ENCODE results near the gene TSPAN5. TPM values are rescaled to one million over a fixed set of nuclear protein-coding genes. Genes with fewer than 3 reads are reported as not detected.
A peak's percentile ranks its signal among the peaks of the same experiment; 100 is the strongest.

The TSPAN5 gene
- total and polyA plus RNA-seq, 7 experiments from 2014 or later = 3.3 to 31.6 (median 7.8) TPM

GRCh38 chr4:98656886-98657285 lies 1.5 kb downstream of the TSPAN5 start:
- intact Hi-C loops (cut with micrococcal nuclease) = loop anchor here (1.0 to 5.0 kb wide), 2 partner anchors 50 to 210 kb away; no protein-coding TSS in a partner anchor
- Mint-ChIP-seq H3K4me3 (peak overlapping the region; percentile 85 to 99 (median 91)), H3K9me3 (peaks cover 0 to 3% (median 0%) of the 10 kb centered on the region in 11 donors), H3K27ac (peak overlapping the region in 6 of 9 donors; percentile 36 to 83 (median 50)), H3K4me1 (peaks cover 46 to 78% (median 71%) of the 10 kb centered on the region in 7 donors), H3K27me3 (no peaks in the 10 kb centered on the region), H3K36me3 (peaks cover 0 to 23% (median 0%) of the 10 kb centered on the region in 5 donors)
- no peaks in the 10 kb centered on the region for H3K27me3 ChIP-seq (ENCODE audit: control insufficient read depth in 2 of 2, insufficient read depth in 2 of 2, low read length in 2 of 2)
- peak overlapping the region; percentile 61 for H3K4me3 ChIP-seq (ENCODE audit: low read length)
- POLR2A ChIA-PET = interaction anchor here (1.2 to 1.9 kb wide), 2 partner anchors 9 to 15 kb away, joined by 3 to 5 read pairs; no protein-coding TSS in a partner anchor
- no peaks in the 10 kb centered on the region for H3K36me3 ChIP-seq (ENCODE audit: control insufficient read depth in 2 of 3, insufficient read depth in 3 of 3, low read length in 3 of 3)
- no peaks in the 10 kb centered on the region for H3K9me3 ChIP-seq (ENCODE audit: control insufficient read depth in 2 of 3, low read length in 3 of 3)
- DNase-seq = no peak
- CTCF ChIA-PET = interaction anchor here (1.6 kb wide), 1 partner anchor 11 kb away, joined by 3 read pairs; no protein-coding TSS in a partner anchor
- ATAC-seq = no peak
- H3K4me1 ChIP-seq (ENCODE audit: control insufficient read depth in 2 of 2, insufficient read depth in 2 of 2, low read length in 2 of 2) = peaks cover 22 to 24% of the 10 kb centered on the region in 2 donors
- H3K27ac ChIP-seq (ENCODE audit: low read depth, low read length) = no peak overlapping the region

DNA sequence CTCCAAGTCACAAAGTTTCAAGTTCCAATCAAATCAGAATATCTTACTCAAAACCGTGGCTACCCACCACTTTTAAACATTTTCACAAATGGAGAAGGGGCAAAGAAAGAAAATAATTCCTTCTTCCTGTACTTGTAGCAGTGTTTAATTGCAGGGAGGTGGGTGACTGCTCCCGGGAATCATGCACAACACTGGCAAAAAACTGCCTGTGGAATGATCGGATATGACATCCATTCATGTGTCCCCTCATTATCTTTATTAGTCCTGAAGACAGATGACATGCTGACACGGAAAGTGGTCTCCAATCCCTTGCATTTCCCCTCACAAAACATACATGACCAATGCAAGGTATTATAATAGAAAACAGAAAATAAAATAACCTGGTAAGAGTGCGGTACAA lies 2.0 kb downstream of the TSPAN5 start:
- DNase-seq (no peak), ATAC-seq (no peak)
- Mint-ChIP-seq H3K4me3 (peak overlapping the region; percentile 85 to 99 (median 91)), H3K36me3 (peaks cover 0 to 24% (median 0%) of the 10 kb centered on the region in 5 donors), H3K4me1 (peaks cover 43 to 73% (median 66%) of the 10 kb centered on the region in 7 donors), H3K27ac (peak overlapping the region in 5 of 9 donors; percentile 11 to 75 (median 41)), H3K27me3 (no peaks in the 10 kb centered on the region), H3K9me3 (peaks cover 0 to 3% (median 0%) of the 10 kb centered on the region in 11 donors)
- intact Hi-C loops (cut with micrococcal nuclease) = loop anchor here in 1 of 2 donors (5.0 kb wide), 1 partner anchor 49 kb away; no protein-coding TSS in a partner anchor
- Histone ChIP-seq H3K36me3 (ENCODE audit: control insufficient read depth in 2 of 3, insufficient read depth in 3 of 3, low read length in 3 of 3) (no peaks in the 10 kb centered on the region), H3K4me1 (ENCODE audit: control insufficient read depth in 2 of 2, insufficient read depth in 2 of 2, low read length in 2 of 2) (peaks cover 20 to 22% of the 10 kb centered on the region in 2 donors), H3K27me3 (ENCODE audit: control insufficient read depth in 2 of 2, insufficient read depth in 2 of 2, low read length in 2 of 2) (no peaks in the 10 kb centered on the region), H3K4me3 (ENCODE audit: low read length) (peak overlapping the region; percentile 61), H3K27ac (ENCODE audit: low read depth, low read length) (no peak overlapping the region), H3K9me3 (ENCODE audit: control insufficient read depth in 2 of 3, low read length in 3 of 3) (no peaks in the 10 kb centered on the region)
- ChIA-PET POLR2A (interaction anchor here (0.9 to 1.1 kb wide), 2 partner anchors 15 to 1294 kb away, joined by 3 read pairs; partner anchors contain the start of gene H2AZ1), CTCF (no interaction called here)

DNA sequence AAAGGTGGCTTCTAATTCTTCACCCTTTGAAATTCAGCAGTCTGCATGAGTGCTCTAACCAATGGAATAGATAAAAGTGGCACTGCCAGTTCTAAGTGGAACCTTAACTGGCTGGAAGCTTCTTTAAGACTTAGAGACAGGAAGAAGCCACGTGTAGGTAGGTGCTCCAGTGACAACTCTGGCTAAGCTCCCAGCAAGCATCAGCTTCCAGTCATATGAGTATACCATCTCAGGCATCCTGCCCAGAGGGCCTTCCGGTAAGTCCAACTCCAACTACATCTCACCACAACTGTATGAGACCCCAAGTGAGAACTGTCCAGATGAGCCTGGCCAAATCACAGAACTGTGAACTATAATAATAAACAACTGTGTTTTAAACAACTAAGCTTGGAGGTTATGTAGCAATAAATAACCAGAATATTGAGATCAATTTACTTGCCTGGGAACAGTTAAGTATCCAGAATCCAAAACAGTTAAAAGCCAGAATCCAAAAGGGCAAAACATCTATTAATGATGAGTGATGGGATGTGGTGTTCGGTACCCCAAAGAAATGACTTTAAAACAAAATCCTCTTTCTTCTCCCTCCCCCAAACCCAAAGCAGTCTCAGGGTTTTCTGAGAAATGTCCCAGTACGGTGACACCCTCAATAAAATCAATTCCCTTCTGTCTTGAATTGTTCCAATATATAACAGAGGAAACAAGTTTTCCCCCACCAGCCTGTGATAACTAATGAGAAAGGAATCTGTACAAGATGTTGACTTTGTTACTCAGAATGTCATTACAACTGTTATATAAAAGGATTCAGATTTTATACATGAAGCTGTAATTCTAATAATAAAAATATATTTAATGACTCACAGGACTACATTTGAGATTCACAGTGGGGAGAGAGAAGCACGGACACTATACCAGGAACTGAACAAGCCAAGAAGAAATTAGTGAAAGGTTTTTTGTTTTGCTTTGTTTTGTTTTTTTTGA lies 4.2 kb downstream of the TSPAN5 start:
- ChIA-PET POLR2A (no interaction called here), CTCF (interaction anchor here (1.0 to 1.7 kb wide), 2 partner anchors 11 to 15 kb away, joined by 3 read pairs; no protein-coding TSS in a partner anchor)
- Histone ChIP-seq H3K27ac (ENCODE audit: low read depth, low read length) (no peak overlapping the region), H3K9me3 (ENCODE audit: control insufficient read depth in 2 of 3, low read length in 3 of 3) (no peaks in the 10 kb centered on the region), H3K27me3 (ENCODE audit: control insufficient read depth in 2 of 2, insufficient read depth in 2 of 2, low read length in 2 of 2) (no peaks in the 10 kb centered on the region), H3K36me3 (ENCODE audit: control insufficient read depth in 2 of 3, insufficient read depth in 3 of 3, low read length in 3 of 3) (no peaks in the 10 kb centered on the region), H3K4me3 (ENCODE audit: low read length) (no peak overlapping the region), H3K4me1 (ENCODE audit: control insufficient read depth in 2 of 2, insufficient read depth in 2 of 2, low read length in 2 of 2) (peaks cover 10 to 22% of the 10 kb centered on the region in 2 donors)
- intact Hi-C loops (cut with micrococcal nuclease) = loop anchor here in 1 of 2 donors (1.0 kb wide), 1 partner anchor 9 kb away; no protein-coding TSS in a partner anchor
- Mint-ChIP-seq H3K4me1 (peaks cover 37 to 61% (median 54%) of the 10 kb centered on the region in 7 donors), H3K36me3 (peaks cover 0 to 42% (median 3%) of the 10 kb centered on the region in 5 donors), H3K27ac (peak overlapping the region in 2 of 9 donors; percentile 1 to 66), H3K4me3 (peak overlapping the region in 1 of 10 donors; percentile 18), H3K27me3 (no peaks in the 10 kb centered on the region), H3K9me3 (peaks cover 0 to 8% (median 0%) of the 10 kb centered on the region in 11 donors)
- ATAC-seq (no peak), DNase-seq (no peak)

GRCh38 chr4:98652996-98653395 lies 5.4 kb downstream of the TSPAN5 start:
- Histone ChIP-seq H3K9me3 (ENCODE audit: control insufficient read depth in 2 of 3, low read length in 3 of 3) (no peaks in the 10 kb centered on the region), H3K27me3 (ENCODE audit: control insufficient read depth in 2 of 2, insufficient read depth in 2 of 2, low read length in 2 of 2) (no peaks in the 10 kb centered on the region), H3K4me1 (ENCODE audit: control insufficient read depth in 2 of 2, insufficient read depth in 2 of 2, low read length in 2 of 2) (peaks cover 7 to 22% of the 10 kb centered on the region in 2 donors), H3K27ac (ENCODE audit: low read depth, low read length) (no peak overlapping the region), H3K4me3 (ENCODE audit: low read length) (no peak overlapping the region), H3K36me3 (ENCODE audit: control insufficient read depth in 2 of 3, insufficient read depth in 3 of 3, low read length in 3 of 3) (no peaks in the 10 kb centered on the region)
- ATAC-seq = no peak
- H3K9me3 Mint-ChIP-seq = peaks cover 0 to 8% (median 0%) of the 10 kb centered on the region in 11 donors
- CTCF ChIA-PET = interaction anchor here (1.7 kb wide), 1 partner anchor 13 kb away, joined by 3 read pairs; no protein-coding TSS in a partner anchor
- POLR2A ChIA-PET = no interaction called here
- no peak overlapping the region for H3K4me3 Mint-ChIP-seq
- intact Hi-C loops (cut with micrococcal nuclease) = loop anchor here in 1 of 2 donors (1.0 kb wide), 1 partner anchor 8 kb away; no protein-coding TSS in a partner anchor
- no peak overlapping the region for H3K27ac Mint-ChIP-seq
- peaks cover 0 to 42% (median 3%) of the 10 kb centered on the region in 5 donors for H3K36me3 Mint-ChIP-seq
- H3K27me3 Mint-ChIP-seq = no peaks in the 10 kb centered on the region
- peaks cover 34 to 65% (median 53%) of the 10 kb centered on the region in 7 donors for H3K4me1 Mint-ChIP-seq
- DNase-seq = no peak

GRCh38 chr4:98648602-98649001 lies 9.8 kb downstream of the TSPAN5 start:
- ChIA-PET CTCF (no interaction called here), POLR2A (interaction anchor here (1.0 to 1.2 kb wide), 2 partner anchors 9 to 29 kb away, joined by 3 read pairs; no protein-coding TSS in a partner anchor)
- peaks cover 2 to 11% of the 10 kb centered on the region in 2 donors for H3K4me1 ChIP-seq (ENCODE audit: control insufficient read depth in 2 of 2, insufficient read depth in 2 of 2, low read length in 2 of 2)
- Mint-ChIP-seq H3K27ac (no peak overlapping the region), H3K9me3 (peaks cover 0 to 8% (median 0%) of the 10 kb centered on the region in 11 donors), H3K36me3 (peaks cover 0 to 30% (median 3%) of the 10 kb centered on the region in 5 donors), H3K27me3 (no peaks in the 10 kb centered on the region), H3K4me1 (peaks cover 16 to 55% (median 33%) of the 10 kb centered on the region in 7 donors), H3K4me3 (no peak overlapping the region)
- no peak overlapping the region for H3K4me3 ChIP-seq (ENCODE audit: low read length)
- no peak overlapping the region for H3K27ac ChIP-seq (ENCODE audit: low read depth, low read length)
- intact Hi-C loops (cut with micrococcal nuclease) = no loop called here
- no peaks in the 10 kb centered on the region for H3K36me3 ChIP-seq (ENCODE audit: control insufficient read depth in 2 of 3, insufficient read depth in 3 of 3, low read length in 3 of 3)
- no peak for ATAC-seq
- H3K9me3 ChIP-seq (ENCODE audit: control insufficient read depth in 2 of 3, low read length in 3 of 3) = no peaks in the 10 kb centered on the region
- no peaks in the 10 kb centered on the region for H3K27me3 ChIP-seq (ENCODE audit: control insufficient read depth in 2 of 2, insufficient read depth in 2 of 2, low read length in 2 of 2)
- no peak for DNase-seq

GRCh38 chr4:98646422-98646821 lies 12.0 kb downstream of the TSPAN5 start:
- Histone ChIP-seq H3K9me3 (ENCODE audit: control insufficient read depth in 2 of 3, low read length in 3 of 3) (no peaks in the 10 kb centered on the region), H3K4me3 (ENCODE audit: low read length) (no peak overlapping the region), H3K27me3 (ENCODE audit: control insufficient read depth in 2 of 2, insufficient read depth in 2 of 2, low read length in 2 of 2) (no peaks in the 10 kb centered on the region), H3K27ac (ENCODE audit: low read depth, low read length) (no peak overlapping the region), H3K36me3 (ENCODE audit: control insufficient read depth in 2 of 3, insufficient read depth in 3 of 3, low read length in 3 of 3) (no peaks in the 10 kb centered on the region), H3K4me1 (ENCODE audit: control insufficient read depth in 2 of 2, insufficient read depth in 2 of 2, low read length in 2 of 2) (peaks cover 4 to 13% of the 10 kb centered on the region in 2 donors)
- ChIA-PET CTCF (interaction anchor here (1.4 kb wide), 1 partner anchor 11 kb away, joined by 3 read pairs; the partner anchor contains the start of gene TSPAN5), POLR2A (interaction anchor here (1.1 kb wide), 1 partner anchor 16 kb away, joined by 3 read pairs; no protein-coding TSS in a partner anchor)
- intact Hi-C loops (cut with micrococcal nuclease) = no loop called here
- peak overlapping the region in 2 of 9 donors; percentile 3 to 54 for H3K27ac Mint-ChIP-seq
- peaks cover 19 to 56% (median 33%) of the 10 kb centered on the region in 7 donors for H3K4me1 Mint-ChIP-seq
- no peaks in the 10 kb centered on the region for H3K27me3 Mint-ChIP-seq
- ATAC-seq (no peak), DNase-seq (no peak)
- peaks cover 0 to 17% (median 3%) of the 10 kb centered on the region in 5 donors for H3K36me3 Mint-ChIP-seq
- H3K9me3 Mint-ChIP-seq = peaks cover 0 to 8% (median 0%) of the 10 kb centered on the region in 11 donors
- H3K4me3 Mint-ChIP-seq = no peak overlapping the region
